GM13977 (cell line): ENCODE measurements around the gene ZFYVE9.

Source experiments
- DNase-seq: peaks from one replicate; pipeline ENCODE4 v3.0.0; 2012; ENCODE audit warnings: low spot score
- CTCF ChIP-seq: IDR thresholded peaks from 2 replicates; pipeline ENCODE4 v1.5.1; 2012; ENCODE audit warnings: mild to moderate bottlenecking, control low read depth; ENCODE audit not compliant: insufficient read depth; ENCODE audit errors: extremely low read depth, missing control alignments
- in situ Hi-C: fragments of 300-500 bp; cut with MboI; formaldehyde crosslinking; loops from one replicate; pipeline ENCODE4 v1.12.0; 2022; ENCODE audit warnings: low sequenced_read_pairs, low pct_unique_long_range_greater_than_20kb, mixed read lengths, inconsistent platforms; ENCODE audit not compliant: unreplicated experiment

ZFYVE9 gene

DNA sequence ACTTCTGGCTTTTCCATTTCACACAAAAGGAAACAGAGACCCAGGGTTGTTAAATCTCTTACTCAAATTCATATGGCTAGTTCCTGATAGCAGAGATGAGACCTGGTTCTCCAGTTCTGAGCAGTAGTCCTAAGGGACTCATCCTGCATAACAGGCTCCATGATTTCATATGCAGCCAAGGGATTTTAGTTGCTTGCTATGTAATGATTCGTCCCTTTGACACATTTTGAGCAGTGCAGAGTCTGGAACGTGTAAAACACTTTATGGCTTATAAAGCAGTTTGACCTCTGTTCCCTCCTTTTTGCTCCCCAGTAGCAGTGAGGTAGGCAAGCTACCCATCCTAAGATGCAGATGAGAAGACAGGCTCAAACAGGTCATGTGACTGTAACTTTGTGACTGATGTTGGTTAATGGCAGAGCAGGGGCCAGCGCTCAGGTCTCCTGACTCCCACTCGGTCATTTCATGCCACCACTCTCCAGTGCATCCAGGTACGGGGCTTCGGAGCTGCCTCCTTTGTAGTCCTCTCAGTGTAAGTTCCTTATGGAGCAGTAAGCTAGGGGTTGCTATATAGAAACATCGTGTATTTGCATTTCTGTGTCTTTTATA lies 199.9 kb downstream of the ZFYVE9 start:
- in situ Hi-C loops = no loop called here
- TF ChIP-seq CTCF = no peak
- DNase-seq = no peak

DNA sequence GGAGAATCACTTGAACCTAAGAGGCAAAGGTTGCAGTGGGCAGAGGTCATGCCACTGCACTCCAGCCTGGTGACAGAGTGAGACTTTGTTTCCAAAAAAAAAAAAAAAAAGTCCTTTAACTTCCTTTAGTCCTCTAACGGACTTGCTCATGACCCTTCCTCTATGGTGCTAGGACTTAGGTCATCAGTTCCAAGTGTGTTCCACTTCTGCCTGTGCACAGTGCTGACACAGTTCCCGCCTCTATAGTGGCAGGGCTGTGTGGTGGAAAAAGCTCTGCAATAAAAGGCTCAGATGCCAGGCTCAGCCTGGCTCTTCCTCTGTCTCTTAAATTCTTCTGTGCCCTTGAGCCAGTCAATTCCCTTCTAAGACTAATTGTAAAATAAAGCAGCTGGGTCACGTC lies 202.1 kb downstream of the ZFYVE9 start:
- no peak for TF ChIP-seq CTCF
- no peak for DNase-seq
- in situ Hi-C loops = no loop called here

GRCh38 chr1:52345252-52345651 lies 203.4 kb downstream of the ZFYVE9 start:
- DNase-seq = no peak
- in situ Hi-C loops = no loop called here
- TF ChIP-seq CTCF = no peak

DNA sequence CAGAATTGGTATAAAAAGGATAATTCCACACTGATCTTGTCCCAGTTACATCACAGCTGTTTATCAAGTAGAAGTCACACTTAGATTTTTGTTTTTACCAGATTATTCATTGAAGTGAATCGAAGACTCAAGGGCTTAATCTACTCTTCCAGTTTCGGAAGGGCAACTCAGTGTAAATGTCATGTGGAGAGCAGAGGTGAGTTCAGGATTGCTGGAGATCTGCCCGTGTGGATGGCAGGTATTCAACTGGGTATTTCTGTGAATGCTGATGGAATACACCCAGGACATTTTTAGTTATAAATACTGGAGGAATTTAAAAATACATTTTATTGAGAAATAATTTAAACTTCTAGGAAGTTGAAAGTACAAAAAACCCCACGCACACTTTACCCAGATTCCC lies 204.8 kb downstream of the ZFYVE9 start:
- no peak for DNase-seq
- in situ Hi-C loops = no loop called here
- TF ChIP-seq CTCF = no peak

DNA sequence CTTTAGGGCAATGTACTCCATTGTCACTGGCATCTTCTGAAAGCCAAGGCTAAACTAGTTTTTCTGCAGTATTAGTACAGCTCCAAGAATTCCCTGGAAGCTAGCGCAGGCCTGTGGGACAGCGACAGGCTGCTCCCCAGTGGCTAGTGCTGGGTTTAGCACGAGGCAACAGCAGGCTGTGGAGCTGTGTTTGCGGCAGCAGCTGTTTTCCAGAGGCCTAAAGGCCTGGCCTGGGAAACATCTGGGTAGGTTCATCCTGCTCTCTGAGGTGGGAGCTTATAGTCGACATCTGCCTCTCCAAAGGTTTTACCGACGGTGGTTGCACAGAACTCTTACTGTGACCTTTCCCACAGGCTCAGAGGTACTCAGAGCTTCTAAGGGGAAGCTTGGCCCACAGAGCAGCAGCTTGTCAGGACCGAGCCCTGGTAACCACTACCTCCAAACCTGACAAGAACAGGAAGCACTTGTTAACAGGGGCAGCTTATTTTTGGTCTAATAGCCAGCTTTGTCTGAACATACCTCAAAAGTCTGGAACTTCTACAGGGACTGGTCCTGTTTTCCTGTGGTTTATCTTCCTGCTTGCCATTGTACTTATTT lies 206.9 kb downstream of the ZFYVE9 start:
- TF ChIP-seq CTCF = peak; percentile 16
- no peak for DNase-seq
- in situ Hi-C loops = no loop called here

GRCh38 chr1:52352690-52353089 lies 210.8 kb downstream of the ZFYVE9 start:
- in situ Hi-C loops = no loop called here
- DNase-seq = no peak
- no peak for TF ChIP-seq CTCF

GRCh38 chr1:52355436-52355835 lies 213.5 kb downstream of the ZFYVE9 start:
- no peak for DNase-seq
- in situ Hi-C loops = no loop called here
- TF ChIP-seq CTCF = no peak
